HPDE6-E6E7 (cell line): ENCODE results near the gene ZNF202.
"Not testable (repeated sequence)": the region's sequence is repeated elsewhere in the genome, so short reads cannot be mapped to it uniquely, and the experiment has no call there.

Experiments
- DNase-seq: peaks from one replicate; pipeline ENCODE4 v3.0.0; 2011; ENCODE audit warnings: missing footprints; ENCODE audit errors: extremely low spot score

ZNF202 gene

DNA sequence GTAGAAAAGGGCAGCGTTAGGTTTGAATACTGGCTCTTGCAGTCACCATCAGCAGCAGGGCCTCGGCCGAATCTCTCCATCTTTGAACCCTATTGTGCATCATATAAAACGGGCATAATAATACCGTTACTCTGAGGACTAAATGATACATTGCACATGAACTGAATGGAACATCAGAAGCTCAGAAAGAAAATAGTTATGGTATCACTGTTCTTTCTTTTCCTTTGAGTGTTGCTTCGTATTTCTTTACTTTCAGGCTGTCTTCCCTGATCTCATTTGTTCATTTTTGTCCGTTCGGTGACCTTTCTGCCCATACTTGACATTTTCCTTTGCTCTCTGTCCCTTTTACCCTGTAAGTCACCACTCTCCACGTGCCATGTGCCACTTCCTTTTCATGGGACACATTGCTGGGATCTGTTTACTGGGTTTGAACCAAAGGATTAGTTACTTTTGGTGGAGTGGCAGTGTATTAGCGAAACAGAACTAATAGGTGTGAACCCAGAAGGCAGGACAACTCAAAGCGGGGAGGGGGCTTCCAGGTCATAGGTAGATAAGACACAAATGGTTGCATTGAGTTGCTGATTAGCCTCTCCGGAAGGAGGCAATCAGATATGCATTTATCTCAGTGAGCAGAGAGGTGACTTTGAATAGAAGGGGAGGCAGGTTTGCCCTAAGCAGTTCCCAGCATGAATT lies 717 bp upstream of the ZNF202 start:
- no peak for DNase-seq

DNA sequence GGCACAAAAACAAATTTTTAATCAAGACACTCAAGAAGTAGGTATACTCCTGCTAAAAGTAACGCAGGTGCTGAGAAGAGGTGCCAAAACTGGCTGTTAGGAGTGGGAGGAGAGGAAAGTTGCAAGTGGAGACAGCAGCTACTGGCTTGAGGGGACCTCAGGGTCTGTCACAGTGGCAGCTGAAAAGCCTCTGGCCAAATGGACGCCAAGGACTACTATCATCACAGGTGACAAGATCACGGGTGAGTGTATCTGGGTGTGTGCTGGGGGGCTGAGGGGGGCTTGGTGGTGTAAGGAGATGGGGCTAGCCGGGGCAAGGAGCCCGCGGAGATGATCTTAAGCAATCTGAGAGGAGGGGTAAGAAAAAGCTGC lies 687 bp downstream of the ZNF202 start:
- peak; percentile 7 for DNase-seq

DNA sequence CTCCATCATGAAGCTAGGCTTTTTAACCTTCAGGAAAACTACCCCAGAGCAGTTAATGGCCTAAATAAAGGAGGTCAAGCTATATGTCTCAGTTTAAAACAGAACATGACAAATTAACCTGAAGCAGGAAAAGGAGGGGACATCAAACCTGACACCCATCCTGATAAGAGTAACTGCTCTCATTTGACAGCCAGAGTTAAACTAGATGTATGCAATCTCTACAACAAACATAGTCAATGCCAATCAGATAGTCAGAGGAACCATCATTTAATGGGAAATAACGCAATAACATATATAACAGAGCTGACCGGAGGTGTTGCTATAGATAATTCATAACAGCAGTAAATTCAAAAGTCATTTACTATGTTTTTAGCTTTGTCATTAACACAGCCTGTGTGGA lies 3.1 kb downstream of the ZNF202 start:
- no peak for DNase-seq

DNA sequence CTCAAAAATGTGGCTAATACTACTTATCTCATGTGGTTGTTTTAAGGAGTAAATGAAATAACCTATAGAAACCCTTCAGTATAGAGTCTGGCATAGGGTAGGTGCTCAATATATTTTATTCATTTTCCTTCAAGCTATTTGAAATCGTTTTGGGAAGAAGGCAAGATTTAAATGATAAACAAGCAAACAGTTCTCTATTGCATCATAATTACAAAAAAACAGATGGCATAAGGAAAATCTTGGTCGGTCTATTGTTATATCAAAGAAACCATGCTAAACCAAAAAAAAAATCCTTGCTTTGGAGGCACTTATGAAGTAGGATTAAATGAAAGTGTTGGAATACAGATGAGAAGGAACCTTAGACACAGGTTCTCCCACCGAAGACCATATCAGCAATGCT lies 4.7 kb downstream of the ZNF202 start:
- no peak for DNase-seq

DNA sequence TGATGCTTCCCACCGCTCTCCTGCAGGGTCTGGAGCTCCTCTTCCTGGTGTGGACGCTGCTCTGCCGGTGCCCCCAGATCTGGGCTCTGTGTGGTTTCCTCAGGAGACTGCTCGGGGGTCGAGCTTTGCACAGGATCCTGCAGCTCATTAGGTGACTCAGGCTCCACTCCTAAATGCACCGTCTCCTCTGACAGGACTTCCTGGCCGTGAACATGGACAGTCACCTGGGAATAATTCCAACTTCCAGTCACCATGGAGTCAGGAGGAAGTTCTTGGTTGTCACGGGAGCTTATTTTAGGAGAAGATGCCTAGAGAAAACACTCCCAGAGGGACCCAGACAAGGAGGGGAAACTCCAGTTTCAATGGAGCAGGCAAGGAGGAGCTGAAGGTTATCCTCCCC lies 11.9 kb downstream of the ZNF202 start:
- no peak for DNase-seq

DNA sequence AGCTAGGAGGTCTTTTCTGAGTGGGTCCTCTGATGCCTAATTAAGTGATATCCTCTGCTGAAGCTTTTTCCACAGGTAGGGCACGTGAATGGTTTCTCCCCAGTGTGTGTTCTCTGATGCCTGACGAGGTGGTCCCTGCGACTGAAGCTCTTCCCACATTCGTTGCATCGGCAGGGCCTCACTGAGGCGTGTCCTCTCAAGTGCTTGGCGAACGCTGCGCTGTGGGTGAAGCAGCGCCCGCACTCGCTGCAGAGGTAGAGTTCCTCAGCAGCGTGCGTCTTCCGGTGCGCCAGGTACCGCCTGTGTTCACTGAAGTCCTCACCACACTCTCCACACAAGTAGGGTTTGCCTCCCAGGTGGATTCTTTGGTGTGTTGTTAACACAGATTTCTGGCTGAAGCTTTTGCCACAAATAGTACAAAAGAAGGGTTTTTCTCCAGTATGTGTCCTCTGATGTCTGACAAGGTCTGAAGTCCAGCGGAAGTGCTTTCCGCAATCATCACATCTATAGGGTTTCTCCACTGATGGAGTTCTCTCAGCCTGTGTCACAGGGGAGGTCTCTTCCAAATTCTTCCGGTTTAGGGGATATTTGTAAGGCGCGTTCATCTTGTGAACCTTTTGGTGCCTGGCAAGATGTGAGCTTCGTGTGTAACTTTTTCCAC lies 15.3 kb downstream of the ZNF202 start:
- DNase-seq: no peak

DNA sequence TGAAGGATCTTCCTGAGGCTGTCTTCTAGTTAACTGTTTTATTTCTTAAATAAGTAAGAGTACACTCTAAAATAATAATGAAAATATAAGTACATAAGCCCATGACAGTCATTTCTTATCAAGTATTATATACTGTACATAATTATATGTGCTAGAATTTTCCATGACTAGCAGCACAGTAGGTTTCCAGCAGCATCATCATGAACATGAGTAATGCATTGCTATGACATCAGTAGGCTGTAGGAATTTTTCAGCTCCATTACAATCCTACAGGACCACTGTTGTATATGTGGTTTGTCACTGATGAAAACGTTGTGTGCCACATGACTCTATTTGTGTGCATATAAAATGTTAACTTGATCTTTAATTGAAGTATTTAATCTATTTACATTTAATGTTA lies 22.0 kb downstream of the ZNF202 start:
- no peak for DNase-seq

DNA sequence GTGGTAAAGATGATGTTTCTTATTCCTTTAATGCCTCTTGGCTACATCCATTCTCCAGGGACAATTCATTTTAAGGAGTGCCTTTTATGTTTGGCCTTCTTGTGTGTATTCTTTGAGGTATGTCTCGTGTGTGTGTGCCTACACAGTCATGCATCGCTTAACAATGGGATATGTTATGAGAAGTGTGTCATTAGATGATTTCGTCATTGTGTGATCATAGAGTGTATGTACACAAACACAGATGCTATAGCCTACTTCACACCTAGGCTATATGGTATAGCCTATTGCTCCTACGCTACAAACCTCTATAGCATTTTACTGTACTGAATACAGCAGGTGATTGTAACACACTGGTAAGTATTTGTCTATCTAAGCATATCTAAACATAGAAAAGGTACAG lies 23.0 kb downstream of the ZNF202 start:
- DNase-seq: no peak

DNA sequence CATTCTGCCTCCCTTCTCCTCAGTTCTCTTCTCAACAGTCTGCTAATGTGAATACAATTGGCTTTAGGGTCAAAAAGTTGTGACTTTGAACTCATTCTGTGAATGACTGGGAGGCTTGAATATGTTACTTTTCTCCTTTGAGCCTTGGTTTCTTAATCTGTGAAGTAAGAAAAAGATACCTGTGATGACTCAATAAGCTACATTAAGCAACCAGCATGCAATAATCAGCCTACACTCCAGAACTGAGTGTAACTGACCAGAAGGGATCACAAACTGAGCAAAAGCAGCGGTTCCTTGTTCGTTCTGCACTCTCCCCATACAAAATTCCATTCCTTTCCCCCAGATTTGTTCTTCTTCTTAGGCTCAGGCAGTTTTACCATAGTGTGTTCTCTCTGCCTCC lies 23.4 kb downstream of the ZNF202 start:
- DNase-seq: no peak

DNA sequence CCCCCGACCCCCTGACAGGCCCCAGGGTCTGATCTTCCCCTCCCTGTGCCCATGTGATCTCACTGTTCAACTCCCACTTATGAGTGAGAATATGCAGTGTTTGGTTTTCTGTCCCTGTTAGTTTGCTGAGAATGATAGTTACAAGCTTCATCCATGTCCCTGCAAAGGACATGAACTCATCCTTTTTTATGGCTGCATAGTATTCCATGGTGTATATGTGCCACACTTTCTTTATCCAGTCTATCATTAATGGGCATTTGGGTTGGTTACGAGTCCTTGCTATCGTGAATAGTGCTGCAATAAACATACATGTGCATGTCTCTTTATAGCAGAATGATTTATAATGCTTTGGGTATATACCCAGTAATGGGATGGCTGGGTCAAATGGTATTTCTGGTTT lies 28.8 kb downstream of the ZNF202 start:
- not testable (repeated sequence) for DNase-seq

DNA sequence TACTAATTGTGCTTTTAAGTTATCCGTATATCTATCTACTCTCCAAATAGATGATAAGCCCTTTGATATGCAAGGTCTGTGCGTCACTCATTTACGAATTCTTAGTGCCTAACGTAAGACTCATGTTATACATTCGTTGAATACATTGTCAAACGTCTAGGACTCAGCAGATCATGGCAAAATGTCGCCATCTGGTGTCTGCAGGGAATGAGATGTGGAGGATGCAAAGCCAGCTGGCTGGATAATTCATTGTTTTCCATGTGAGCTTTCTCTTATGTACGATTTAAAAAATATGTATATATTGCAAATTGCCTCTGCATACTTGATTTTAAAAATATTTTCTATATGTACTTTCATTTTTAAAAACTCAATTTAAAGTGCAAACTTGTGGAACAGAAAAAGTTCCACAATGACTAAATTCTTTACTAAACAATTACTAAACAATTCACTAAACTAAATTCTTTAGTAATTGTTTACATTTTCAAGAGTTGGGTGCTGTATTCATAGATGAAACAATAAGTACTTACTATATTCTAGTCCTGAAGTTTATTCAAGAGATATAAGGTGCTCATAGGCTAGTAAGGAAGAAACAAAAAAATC lies 33.8 kb downstream of the ZNF202 start:
- DNase-seq: peak; percentile 43

DNA sequence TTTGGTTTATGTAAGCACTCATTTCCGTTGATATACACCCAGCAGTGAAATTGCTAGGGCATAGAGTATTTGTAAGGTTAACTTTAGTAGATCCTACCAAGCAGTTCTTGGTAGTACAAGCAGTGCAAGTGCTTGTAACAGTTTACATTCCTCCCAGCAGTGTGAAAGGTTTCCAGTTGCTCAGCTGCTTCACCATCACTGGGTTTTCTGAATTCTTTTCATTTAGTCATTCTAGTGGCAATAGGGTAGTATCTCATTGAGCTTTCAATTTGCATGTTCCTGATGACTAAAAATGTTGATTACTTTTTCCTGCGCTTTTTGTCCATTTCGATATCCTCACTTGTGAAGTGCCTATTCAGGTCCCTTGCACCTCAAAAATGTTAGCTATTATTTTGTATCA lies 34.3 kb downstream of the ZNF202 start:
- no peak for DNase-seq

DNA sequence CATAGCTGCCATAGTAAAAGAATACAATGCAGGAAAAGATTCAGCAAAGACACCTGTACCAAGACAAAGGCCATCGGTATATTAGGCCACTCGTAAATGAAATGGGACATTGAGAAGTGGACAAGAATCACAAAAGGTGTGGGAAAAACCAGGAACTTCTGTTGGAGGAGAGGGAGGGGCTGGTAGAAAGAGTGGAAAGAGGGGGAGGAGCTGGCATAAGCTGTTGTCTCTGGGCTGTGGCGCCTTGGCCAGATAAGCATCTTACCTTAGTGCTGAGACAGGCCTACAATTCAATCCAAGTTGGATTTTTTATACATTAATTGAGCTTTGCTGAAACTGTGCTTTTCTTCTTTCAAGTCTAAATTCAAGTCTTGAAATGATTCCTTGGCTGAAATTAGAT lies 37.1 kb downstream of the ZNF202 start:
- DNase-seq: no peak

DNA sequence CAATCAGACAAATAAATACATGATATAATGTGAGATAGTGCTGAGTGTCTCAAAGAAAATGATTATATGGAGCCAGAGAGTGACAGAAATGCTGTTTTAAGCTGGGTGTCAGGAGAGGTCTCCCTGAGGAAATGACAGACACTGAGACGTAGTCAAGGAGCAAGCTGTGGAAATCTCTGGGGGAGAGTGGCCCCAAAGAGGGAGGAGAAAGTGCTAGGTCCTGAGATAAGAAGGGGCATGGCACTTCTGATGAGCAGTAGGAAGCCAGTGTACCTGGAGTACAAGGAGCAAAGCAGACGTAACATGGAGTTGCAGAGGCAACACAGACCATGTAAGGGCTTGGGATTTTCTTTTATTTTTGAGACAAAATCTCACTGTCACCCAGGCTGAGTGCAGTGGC lies 38.8 kb downstream of the ZNF202 start:
- no peak for DNase-seq

DNA sequence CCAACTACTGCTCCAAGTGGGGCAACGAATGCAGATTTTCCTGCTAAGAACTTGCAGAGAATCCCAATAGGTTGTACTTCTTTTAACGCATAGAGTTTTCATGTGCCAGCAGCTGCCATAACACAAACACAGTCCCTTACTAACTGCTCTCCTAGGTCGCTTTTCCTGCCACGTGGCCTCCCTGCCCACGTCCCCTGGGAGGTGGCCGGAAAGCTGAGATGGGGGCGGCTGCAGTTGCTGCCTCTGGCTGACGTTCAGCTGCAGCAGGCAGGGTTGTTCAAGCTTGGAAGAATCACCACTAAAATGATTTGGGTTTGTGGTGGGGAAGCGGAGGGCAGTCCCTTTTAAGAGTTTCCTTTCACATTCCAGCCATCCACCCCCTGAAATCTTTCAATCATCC lies 39.3 kb downstream of the ZNF202 start:
- no peak for DNase-seq

DNA sequence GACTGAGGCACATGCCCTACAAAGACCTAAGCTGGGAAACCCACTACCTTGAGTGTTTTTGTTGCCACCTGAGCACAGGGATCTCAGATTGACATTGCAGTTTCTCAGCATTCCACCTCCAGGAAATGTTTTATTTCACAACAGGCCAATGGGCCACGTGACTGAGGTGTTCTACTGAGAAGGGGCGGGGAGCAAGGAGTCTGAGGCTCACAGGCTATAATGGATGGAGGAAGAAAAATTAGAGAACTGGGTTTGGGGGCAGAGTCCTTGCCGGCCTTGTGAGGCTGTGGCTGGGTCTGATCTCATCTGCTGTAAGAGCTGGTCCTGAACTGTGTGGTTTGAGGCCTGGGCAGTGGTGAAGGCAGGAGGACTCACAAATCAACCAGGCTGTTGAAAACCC lies 40.7 kb downstream of the ZNF202 start:
- no peak for DNase-seq

DNA sequence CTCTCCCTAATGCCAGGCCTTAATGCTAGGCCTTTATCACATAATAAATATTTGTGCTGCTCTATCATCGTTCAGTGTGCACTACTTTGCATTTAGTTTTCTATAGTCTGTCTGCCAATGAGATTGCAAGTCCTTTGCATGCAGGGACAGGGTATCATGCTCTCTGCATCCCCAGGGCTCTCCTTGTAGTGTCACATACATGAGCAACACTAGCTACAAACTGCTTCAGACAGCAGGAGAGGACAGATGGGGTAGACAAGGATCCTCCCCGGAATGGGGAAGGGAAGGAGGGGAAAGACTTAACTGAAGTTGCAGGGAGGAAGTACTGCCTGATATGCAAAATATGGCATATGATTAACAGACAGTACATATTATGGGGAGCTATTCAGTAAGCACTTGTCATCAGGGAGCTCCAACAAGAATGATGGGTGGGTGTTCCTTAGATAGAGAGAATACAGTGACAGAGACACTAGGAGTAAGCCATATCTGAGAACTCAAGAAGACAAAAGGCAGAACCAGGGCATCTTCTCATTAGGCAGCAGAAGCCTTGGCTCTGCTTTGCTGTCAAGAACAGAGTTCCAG lies 42.8 kb downstream of the ZNF202 start:
- no peak for DNase-seq

DNA sequence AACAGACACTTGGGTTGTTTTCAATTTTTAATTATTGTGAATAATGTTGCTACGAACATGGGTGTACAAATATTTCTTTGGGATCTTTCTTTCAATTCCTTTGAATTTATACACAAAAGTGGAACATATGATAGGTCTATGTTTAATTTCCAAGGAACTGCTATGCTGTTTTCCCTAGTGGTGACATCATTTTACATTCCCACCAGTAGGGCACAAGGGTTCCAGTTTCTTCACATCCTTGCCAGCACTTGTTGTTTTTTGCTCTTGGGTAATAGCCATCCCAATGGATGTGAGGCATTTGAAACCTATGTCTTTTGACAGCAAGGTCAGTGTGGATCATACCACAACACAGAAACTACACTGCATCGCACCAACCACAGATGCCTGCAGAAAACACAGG lies 45.3 kb downstream of the ZNF202 start:
- DNase-seq: no peak

DNA sequence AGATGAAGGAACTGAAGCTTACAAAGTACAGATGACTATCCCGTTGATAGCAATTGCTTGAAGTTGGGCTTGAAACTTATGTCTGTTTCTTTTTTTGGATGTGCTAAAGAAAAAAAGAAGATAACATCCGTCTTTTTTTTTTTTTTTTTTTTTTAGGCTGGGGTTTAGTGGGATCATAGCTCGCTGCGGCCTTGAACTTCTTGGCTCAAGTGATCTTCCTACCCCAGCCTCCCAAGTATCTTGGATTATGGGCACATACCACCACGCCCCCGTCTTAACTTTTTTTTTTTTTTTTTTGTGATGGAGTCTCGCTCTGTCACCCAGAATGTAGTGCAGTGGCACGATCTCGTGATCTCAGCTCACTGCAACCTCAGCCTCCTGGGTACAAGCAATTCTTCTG lies 46.2 kb downstream of the ZNF202 start:
- no peak for DNase-seq

DNA sequence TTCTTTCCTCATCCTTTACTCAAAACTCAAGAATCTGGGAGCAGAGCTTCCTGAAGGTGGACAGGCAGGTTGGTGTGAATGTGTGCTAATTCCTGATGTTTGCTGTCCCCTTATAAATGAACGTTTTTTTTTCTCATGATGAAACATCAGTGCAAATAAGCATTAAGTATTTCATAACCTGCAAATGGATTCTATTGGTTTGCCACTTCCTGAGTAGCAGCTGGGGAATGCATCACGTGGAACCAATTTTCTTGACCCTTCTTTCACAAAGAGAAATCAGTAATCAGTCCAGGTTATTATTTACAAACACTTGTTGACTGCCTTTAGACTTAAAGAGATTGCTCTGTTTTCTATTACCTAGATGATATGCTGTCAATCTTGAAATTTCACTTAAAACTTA lies 46.9 kb downstream of the ZNF202 start:
- DNase-seq: no peak

DNA sequence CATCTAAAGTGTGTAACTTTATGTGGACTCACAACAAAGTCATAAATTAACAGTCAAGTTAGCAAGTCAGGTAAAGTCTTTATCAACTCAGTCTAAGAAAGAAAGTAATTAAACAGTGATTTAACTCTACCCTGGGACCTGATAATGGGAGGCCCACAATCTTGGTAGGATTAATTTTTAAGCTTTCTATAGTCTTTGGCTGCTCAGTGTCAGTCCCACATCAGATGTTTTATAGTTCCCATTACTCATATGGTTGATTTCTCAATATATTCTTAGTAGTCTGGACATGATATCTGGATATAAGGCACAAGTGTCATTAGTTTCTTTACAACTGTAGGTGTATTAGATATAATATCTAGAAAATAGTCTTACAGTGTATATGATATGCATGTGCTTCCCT lies 48.5 kb downstream of the ZNF202 start:
- DNase-seq: no peak

DNA sequence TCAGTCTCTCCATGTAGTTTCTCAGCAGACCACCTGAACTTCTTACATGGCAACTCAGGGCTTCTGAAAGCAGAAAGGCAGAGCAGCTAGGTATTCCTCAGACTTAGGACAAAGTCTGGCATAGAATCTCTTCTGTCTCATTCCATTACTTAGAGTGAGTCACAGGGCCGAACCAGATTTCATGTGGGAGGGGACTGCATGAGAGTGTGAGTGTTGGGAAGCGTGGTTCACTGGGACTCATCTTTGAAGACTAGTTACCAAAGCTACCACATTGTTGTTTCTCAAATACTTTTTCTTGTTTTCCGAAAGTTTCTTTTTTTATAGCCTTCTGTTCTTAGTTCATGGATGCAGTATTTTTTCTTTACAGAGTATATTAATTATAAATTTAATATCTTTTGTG lies 51.0 kb downstream of the ZNF202 start:
- peak; percentile 52 for DNase-seq

DNA sequence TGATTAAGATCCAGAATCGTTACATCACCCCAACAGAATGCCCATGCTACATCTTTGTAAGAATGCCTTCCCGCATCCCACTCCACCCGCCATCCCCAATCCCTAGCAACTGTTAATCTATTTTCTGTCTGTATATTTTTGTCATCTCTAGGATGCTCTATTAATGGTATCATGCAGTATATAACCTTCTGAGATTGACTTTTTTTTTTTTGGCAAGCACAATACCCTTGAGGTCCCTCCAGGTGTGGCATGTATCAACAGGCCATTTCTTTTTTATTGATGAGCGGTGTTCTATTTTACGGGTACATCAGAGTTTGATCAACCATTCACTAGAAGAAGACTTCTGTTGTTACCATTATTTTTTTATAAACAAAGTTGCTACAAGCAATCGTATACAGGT lies 56.9 kb downstream of the ZNF202 start:
- no peak for DNase-seq
